HEK293T (cell line): Measurements from ENCODE around the gene BPIFB4.

ENCODE experiments used
- ARNT ChIP-seq: fragments of 450-650 bp; IDR thresholded peaks from 2 replicates; pipeline ENCODE4 v1.6.1; 2017; ENCODE audit warnings: mild to moderate bottlenecking
- BHLHE40 ChIP-seq: fragments of 450-650 bp; IDR thresholded peaks from 2 replicates; pipeline ENCODE4 v1.6.1; 2016; ENCODE audit warnings: mild to moderate bottlenecking, moderate library complexity, borderline replicate concordance
- ELF4 ChIP-seq: fragments of 450-650 bp; IDR thresholded peaks from 2 replicates; pipeline ENCODE4 v1.6.1; 2017; ENCODE audit warnings: antibody characterized with exemption
- FOXK2 ChIP-seq: fragments of 450-650 bp; IDR thresholded peaks from 2 replicates; pipeline ENCODE4 v1.6.1; 2016; ENCODE audit warnings: mild to moderate bottlenecking
- FOXM1 ChIP-seq: fragments of 450-650 bp; IDR thresholded peaks from 2 replicates; pipeline ENCODE4 v1.6.1; 2017; ENCODE audit warnings: mild to moderate bottlenecking, borderline replicate concordance
- L3MBTL2 ChIP-seq: fragments of 450-650 bp; conservative IDR thresholded peaks from 2 replicates; pipeline ENCODE4 v1.6.1; 2016; ENCODE audit warnings: mild to moderate bottlenecking
- NFRKB ChIP-seq: fragments of 450-650 bp; IDR thresholded peaks from 2 replicates; pipeline ENCODE4 v1.6.1; 2016; ENCODE audit warnings: mild to moderate bottlenecking, moderate library complexity
- SP1 ChIP-seq: fragments of 450-650 bp; IDR thresholded peaks from 2 replicates; pipeline ENCODE4 v1.6.1; 2017
- SUZ12 ChIP-seq: fragments of 450-650 bp; IDR thresholded peaks from 2 replicates; pipeline ENCODE4 v1.6.1; 2016; ENCODE audit warnings: mild to moderate bottlenecking
- TARDBP ChIP-seq: fragments of 450-650 bp; IDR thresholded peaks from 2 replicates; pipeline ENCODE4 v1.6.1; 2016

DNA sequence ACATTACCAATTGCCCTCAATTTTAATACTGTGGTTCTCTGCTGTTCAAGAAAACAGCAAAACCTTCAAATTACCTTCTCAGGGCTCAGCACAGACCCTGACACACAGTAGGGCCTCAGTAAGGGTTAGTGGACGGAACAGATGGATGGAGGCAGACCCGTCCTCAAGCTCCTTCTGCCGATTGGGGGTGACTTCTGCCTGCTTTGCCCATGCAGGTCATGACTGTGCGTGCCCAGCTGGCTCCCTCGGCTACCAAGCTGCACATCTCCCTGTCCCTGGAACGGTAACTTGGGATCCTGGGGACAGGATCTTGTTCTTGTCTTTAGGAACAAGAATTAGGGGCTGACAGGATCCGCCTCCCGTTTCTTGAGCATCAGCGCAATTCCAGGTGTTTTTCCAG lies 9.8 kb upstream of the BPIFB4 start:
- TF ChIP-seq BHLHE40: no peak
- no peak for TF ChIP-seq FOXK2
- TF ChIP-seq SP1: no peak
- no peak for TF ChIP-seq SUZ12
- TF ChIP-seq L3MBTL2: no peak
- TF ChIP-seq ARNT: no peak
- no peak for TF ChIP-seq NFRKB
- no peak for TF ChIP-seq FOXM1
- no peak for TF ChIP-seq TARDBP
- TF ChIP-seq ELF4: no peak
